ENCODE results near the gene USP48. TPM values are rescaled to one million over a fixed set of nuclear protein-coding genes. Genes with fewer than 3 reads are reported as not detected.
A peak's percentile ranks its signal among the peaks of the same experiment; 100 is the strongest.

Gene USP48
- total RNA-seq, 2 experiments from 2014 or later = 73.3 to 76.0 TPM

DNA sequence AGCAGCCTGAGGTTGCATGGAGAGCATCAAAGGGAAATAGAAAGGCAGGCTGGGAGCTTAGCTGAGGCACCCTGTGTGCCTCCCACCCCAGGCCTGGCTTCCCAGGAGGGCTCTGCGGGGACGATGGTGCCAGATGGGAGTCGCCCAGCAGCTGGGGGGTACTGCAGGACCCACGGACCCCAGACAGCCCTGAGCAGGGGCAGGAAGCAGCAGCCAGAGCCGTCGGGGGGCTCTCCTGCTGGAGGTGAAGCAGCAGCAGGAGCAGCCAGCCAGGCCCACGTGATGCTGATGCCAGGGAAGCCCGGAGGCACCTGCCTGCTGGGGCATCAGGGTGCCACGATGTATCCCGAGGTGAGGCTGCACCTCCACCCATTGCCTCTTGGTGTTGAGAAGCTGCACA lies 134.2 kb downstream of the USP48 start:
- H3K36me3 Mint-ChIP-seq (ENCODE audit: low read depth) = no peaks in the 10 kb centered on the region
- DNase-seq (no peak), ATAC-seq (ENCODE audit: poor library complexity) (no peak)
- ChIA-PET CTCF (no interaction called here), POLR2A (no interaction called here)
- Histone ChIP-seq H3K27ac (ENCODE audit: low read depth in 1 of 2, low read length in 2 of 2) (no peak overlapping the region), H3K27me3 (ENCODE audit: control insufficient read depth in 1 of 2, insufficient read depth in 2 of 2, low read length in 2 of 2) (peaks cover 15 to 23% of the 10 kb centered on the region in 2 experiments), H3K4me1 (ENCODE audit: insufficient read depth, low read length) (peaks cover 15% of the 10 kb centered on the region), H3K4me3 (ENCODE audit: low read length) (no peak overlapping the region), H3K9me3 (ENCODE audit: control insufficient read depth in 1 of 2, insufficient read depth in 1 of 2, low read length in 2 of 2) (peaks cover 0 to 3% of the 10 kb centered on the region in 2 experiments), H3K36me3 (ENCODE audit: insufficient read depth, low read length) (no peaks in the 10 kb centered on the region)
- no peak overlapping the region for H3K27ac Mint-ChIP-seq
- intact Hi-C loops (cut with DNase I, micrococcal nuclease) = no loop called here
- peaks cover 18% of the 10 kb centered on the region for H3K27me3 Mint-ChIP-seq
- TF ChIP-seq, protein P1, sequence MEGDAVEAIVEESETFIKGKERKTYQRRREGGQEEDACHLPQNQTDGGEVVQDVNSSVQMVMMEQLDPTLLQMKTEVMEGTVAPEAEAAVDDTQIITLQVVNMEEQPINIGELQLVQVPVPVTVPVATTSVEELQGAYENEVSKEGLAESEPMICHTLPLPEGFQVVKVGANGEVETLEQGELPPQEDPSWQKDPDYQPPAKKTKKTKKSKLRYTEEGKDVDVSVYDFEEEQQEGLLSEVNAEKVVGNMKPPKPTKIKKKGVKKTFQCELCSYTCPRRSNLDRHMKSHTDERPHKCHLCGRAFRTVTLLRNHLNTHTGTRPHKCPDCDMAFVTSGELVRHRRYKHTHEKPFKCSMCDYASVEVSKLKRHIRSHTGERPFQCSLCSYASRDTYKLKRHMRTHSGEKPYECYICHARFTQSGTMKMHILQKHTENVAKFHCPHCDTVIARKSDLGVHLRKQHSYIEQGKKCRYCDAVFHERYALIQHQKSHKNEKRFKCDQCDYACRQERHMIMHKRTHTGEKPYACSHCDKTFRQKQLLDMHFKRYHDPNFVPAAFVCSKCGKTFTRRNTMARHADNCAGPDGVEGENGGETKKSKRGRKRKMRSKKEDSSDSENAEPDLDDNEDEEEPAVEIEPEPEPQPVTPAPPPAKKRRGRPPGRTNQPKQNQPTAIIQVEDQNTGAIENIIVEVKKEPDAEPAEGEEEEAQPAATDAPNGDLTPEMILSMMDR (IDR thresholded peaks at IDR 0.05) = no peak
- H3K4me3 Mint-ChIP-seq = peak overlapping the region; percentile 38
- no peaks in the 10 kb centered on the region for H3K9me3 Mint-ChIP-seq
- H3K4me1 Mint-ChIP-seq (ENCODE audit: low read depth) = peaks cover 17% of the 10 kb centered on the region

- no peak overlapping the region for H3K4me3 ChIP-seq (ENCODE audit: low read length)
- DNase-seq (no peak), ATAC-seq (ENCODE audit: poor library complexity) (no peak)
- Mint-ChIP-seq H3K27me3 (peaks cover 22% of the 10 kb centered on the region), H3K9me3 (no peaks in the 10 kb centered on the region), H3K4me3 (no peak overlapping the region), H3K4me1 (ENCODE audit: low read depth) (peaks cover 17% of the 10 kb centered on the region), H3K36me3 (ENCODE audit: low read depth) (no peaks in the 10 kb centered on the region), H3K27ac (no peak overlapping the region)
- TF ChIP-seq, protein P1 (IDR thresholded peaks at IDR 0.05) = no peak
- peaks cover 15 to 23% of the 10 kb centered on the region in 2 experiments for H3K27me3 ChIP-seq (ENCODE audit: control insufficient read depth in 1 of 2, insufficient read depth in 2 of 2, low read length in 2 of 2)
- ChIA-PET CTCF (no interaction called here), POLR2A (no interaction called here)
- no peaks in the 10 kb centered on the region for H3K36me3 ChIP-seq (ENCODE audit: insufficient read depth, low read length)
- intact Hi-C loops (cut with DNase I, micrococcal nuclease) = no loop called here
- H3K4me1 ChIP-seq (ENCODE audit: insufficient read depth, low read length) = peaks cover 15% of the 10 kb centered on the region
- H3K9me3 ChIP-seq (ENCODE audit: control insufficient read depth in 1 of 2, insufficient read depth in 1 of 2, low read length in 2 of 2) = peaks cover 0 to 3% of the 10 kb centered on the region in 2 experiments
- no peak overlapping the region for H3K27ac ChIP-seq (ENCODE audit: low read depth in 1 of 2, low read length in 2 of 2)
Measured at GRCh38 chr1:21648352-21648730, 134.6 kb downstream of the USP48 start.

- peaks cover 0 to 3% of the 10 kb centered on the region in 2 experiments for H3K9me3 ChIP-seq (ENCODE audit: control insufficient read depth in 1 of 2, insufficient read depth in 1 of 2, low read length in 2 of 2)
- H3K36me3 ChIP-seq (ENCODE audit: insufficient read depth, low read length) = no peaks in the 10 kb centered on the region
- no peaks in the 10 kb centered on the region for H3K9me3 Mint-ChIP-seq
- H3K27me3 ChIP-seq (ENCODE audit: control insufficient read depth in 1 of 2, insufficient read depth in 2 of 2, low read length in 2 of 2) = peaks cover 15 to 23% of the 10 kb centered on the region in 2 experiments
- POLR2A ChIA-PET = no interaction called here
- H3K4me1 Mint-ChIP-seq (ENCODE audit: low read depth) = peaks cover 17% of the 10 kb centered on the region
- peaks cover 15% of the 10 kb centered on the region for H3K4me1 ChIP-seq (ENCODE audit: insufficient read depth, low read length)
- H3K4me3 Mint-ChIP-seq = no peak overlapping the region
- no peak overlapping the region for H3K4me3 ChIP-seq (ENCODE audit: low read length)
- no peak overlapping the region for H3K27ac ChIP-seq (ENCODE audit: low read depth in 1 of 2, low read length in 2 of 2)
- H3K27me3 Mint-ChIP-seq = peaks cover 26% of the 10 kb centered on the region
- CTCF ChIA-PET = no interaction called here
- peak in 3 of 14 experiments; percentile 16 to 53 (median 42) for DNase-seq
- H3K36me3 Mint-ChIP-seq (ENCODE audit: low read depth) = no peaks in the 10 kb centered on the region
- ATAC-seq (ENCODE audit: poor library complexity) = no peak
- TF ChIP-seq, protein P1 (IDR thresholded peaks at IDR 0.05) = no peak
- intact Hi-C loops (cut with DNase I, micrococcal nuclease) = no loop called here
- no peak overlapping the region for H3K27ac Mint-ChIP-seq
Measured at GRCh38 chr1:21647431-21648351, 135.3 kb downstream of the USP48 start.

All from CD4-positive, alpha-beta T cell (primary cell).